ENCODE data around the gene NQO2. TPM values are rescaled to one million over a fixed set of nuclear protein-coding genes. Genes with fewer than 3 reads are reported as not detected.

The NQO2 gene
- total and polyA plus RNA-seq, 2 of the 13 experiments (the other 11 are each of a cell fraction or from before 2014, with no cell fraction given), result 32.2 to 56.5 TPM

GRCh38 chr6:3068329-3069214 lies 68.9 kb downstream of the NQO2 start, which contains the start of gene RIPK1 (continued):
- TF ChIP-seq ATF1 (CRISPR knock-in tag; IDR thresholded peaks at IDR 0.05) (no peak), ERF (CRISPR knock-in tag; IDR thresholded peaks at IDR 0.05) (peak; percentile 75), MTF1 (CRISPR knock-in tag; IDR thresholded peaks at IDR 0.05) (peak; percentile 31; the same call in 1 of the 2 replicates), KDM2A (CRISPR knock-in tag; IDR thresholded peaks at IDR 0.05; ENCODE audit: borderline replicate concordance, low read depth) (peak; percentile 91), SAFB2 (CRISPR knock-in tag; IDR thresholded peaks at IDR 0.05; ENCODE audit: borderline replicate concordance, low read depth) (peak; percentile 97), ZNF768 (CRISPR knock-in tag; IDR thresholded peaks at IDR 0.05) (peak; percentile 45; the same call in 1 of the 2 replicates), STAG1 (CRISPR knock-in tag; IDR thresholded peaks at IDR 0.05) (peak; percentile 58), ZNF136 (CRISPR knock-in tag; IDR thresholded peaks at IDR 0.05; ENCODE audit: low read depth) (peak; percentile 86; the same call in 1 of the 2 replicates), FOXM1 (CRISPR knock-in tag; IDR thresholded peaks at IDR 0.05) (no peak), RCOR2 (CRISPR knock-in tag; IDR thresholded peaks at IDR 0.05) (no peak), FOXJ3 (CRISPR knock-in tag; IDR thresholded peaks at IDR 0.05; ENCODE audit: borderline replicate concordance) (no peak), ZBTB39 (CRISPR knock-in tag; IDR thresholded peaks at IDR 0.05) (peak; percentile 58; the same call in 1 of the 2 replicates), GABPA (IDR thresholded peaks at IDR 0.05; ENCODE audit: low read depth, low read length) (peak; percentile 90), GABPA (CRISPR knock-in tag; IDR thresholded peaks at IDR 0.05; ENCODE audit: low read depth) (peak; percentile 92), ZBTB7A (CRISPR knock-in tag; IDR thresholded peaks at IDR 0.05) (0 out of 2 replicates have a peak, but pooled peaks have one; percentile 51), ZNF713 (CRISPR knock-in tag; IDR thresholded peaks at IDR 0.05) (0 out of 2 replicates have a peak, but pooled peaks have one; percentile 21), SMYD3 (CRISPR knock-in tag; IDR thresholded peaks at IDR 0.05) (no peak; the same call in 1 of the 2 replicates), ZBTB14 (CRISPR knock-in tag; IDR thresholded peaks at IDR 0.05) (peak; percentile 80), HINFP (CRISPR knock-in tag; IDR thresholded peaks at IDR 0.05; ENCODE audit: low read depth) (peak; percentile 88), SSRP1 (CRISPR knock-in tag; IDR thresholded peaks at IDR 0.05) (no peak), ZNF75D (CRISPR knock-in tag; IDR thresholded peaks at IDR 0.05; ENCODE audit: borderline replicate concordance) (no peak), SOX5 (CRISPR knock-in tag; IDR thresholded peaks at IDR 0.05; ENCODE audit: borderline replicate concordance) (0 out of 2 replicates have a peak, but pooled peaks have one; percentile 14)
